MM.1S (cell line): ENCODE results near the gene FMOD.

Experiments used
- CTCF ChIP-seq: fragments of 300-600 bp; sonication (generic); IDR thresholded peaks from 2 replicates; pipeline ENCODE4 v1.5.1; 2016; ENCODE audit warnings: antibody characterized with exemption, low read length, mixed read lengths
- EZH2 ChIP-seq: fragments of 300-600 bp; sonication (generic); optimal IDR thresholded peaks from 2 replicates; pipeline ENCODE3; 2017; ENCODE audit warnings: low read depth, mild to moderate bottlenecking, antibody characterized with exemption, low read length, mixed read lengths
- EZH2phosphoT487 ChIP-seq: fragments of 300-600 bp; sonication (generic); IDR thresholded peaks from 2 replicates; pipeline ENCODE4 v1.6.1; 2018; ENCODE audit warnings: antibody characterized with exemption, low read length

- TF ChIP-seq CTCF (no peak), EZH2 (no peak), EZH2phosphoT487 (no peak)
These were observed 14.8 kb downstream of the FMOD start for GRCh38 chr1:203336097-203336496.
